Activated CD8-positive, alpha-beta memory T cell treated with anti-CD3 and anti-CD28 coated beads, Interleukin-2, amount 10 ng/mL, durations not matched to agents 7 days and 5 days (primary cell): Measurements from ENCODE around the gene RAX2. TPM values are rescaled to one million over a fixed set of nuclear protein-coding genes. Genes with fewer than 3 reads are reported as not detected.

Experiments used
- ATAC-seq: fragments of 150-1000 bp; cut with Tn5 transposase; one replicate; pipeline ENCODE4 v1.10.0; 2021; ENCODE audit warnings: moderate library complexity
- CTCF ChIA-PET: fragments of 350-600 bp; sonication (Branson Sonifier 250); formaldehyde crosslinking; loops from one replicate; lab custom pipeline; 2021; ENCODE audit warnings: antibody characterized with exemption; lab: Charles Lee
- DNase-seq: peaks from one replicate; pipeline ENCODE4 v3.0.0-alpha.2; 2020
- H3K27ac Mint-ChIP-seq: one replicate; pipeline ENCODE4 v1.8.0; 2021; ENCODE audit warnings: mild to moderate bottlenecking, mixed read lengths
- H3K27me3 Mint-ChIP-seq: one replicate; pipeline ENCODE4 v1.8.0; 2021; ENCODE audit warnings: mixed read lengths
- H3K36me3 Mint-ChIP-seq: one replicate; pipeline ENCODE4 v1.8.0; 2021; ENCODE audit warnings: mild to moderate bottlenecking, mixed read lengths
- H3K4me1 Mint-ChIP-seq: one replicate; pipeline ENCODE4 v1.8.0; 2021; ENCODE audit warnings: mixed read lengths
- H3K4me3 Mint-ChIP-seq: one replicate; pipeline ENCODE4 v1.8.0; 2021; ENCODE audit warnings: mild to moderate bottlenecking, moderate library complexity, mixed read lengths
- H3K9me3 Mint-ChIP-seq: one replicate; pipeline ENCODE4 v1.8.0; 2022; ENCODE audit warnings: low read depth, mixed read lengths
- total RNA-seq, 2 experiments: library from RNA; stranded (reverse); gene quantifications; one replicate each; pipeline ENCODE4 v1.2.3, GENCODE V29; 2021

Gene RAX2
- total RNA-seq, 2 experiments from 2014 or later = not detected

DNA sequence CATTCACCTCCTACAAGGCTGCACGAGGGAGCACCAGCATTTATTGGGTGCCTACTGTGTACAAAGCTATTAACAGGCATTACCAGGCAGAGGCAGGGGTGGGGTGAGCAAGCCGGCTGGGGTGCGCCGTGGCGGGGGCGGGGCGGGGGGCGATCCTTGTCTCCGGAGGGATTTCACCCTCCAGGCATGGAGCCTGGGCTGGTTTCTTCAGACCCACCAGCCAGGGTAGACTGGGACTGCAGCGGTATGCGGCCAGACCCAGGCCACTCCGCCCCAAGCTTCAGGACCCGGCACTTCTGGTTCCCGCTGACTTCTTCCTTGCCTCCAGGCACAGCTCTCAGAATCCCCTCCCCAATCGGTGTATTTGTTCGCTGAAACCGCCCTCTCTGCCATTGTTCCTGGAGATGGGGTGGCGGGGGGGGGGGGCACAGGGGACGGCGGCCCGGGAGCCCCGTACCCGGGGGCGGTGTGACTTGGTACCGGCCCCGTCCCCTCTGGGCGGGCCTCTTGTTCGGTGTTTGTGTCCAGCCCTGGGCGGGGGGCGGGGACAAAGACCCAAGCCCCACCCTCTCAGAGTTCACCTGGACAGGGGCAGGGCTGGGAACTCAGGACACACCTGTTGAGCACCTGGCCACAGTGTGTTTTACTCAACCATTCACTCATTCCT, 49.5 kb downstream of the RAX2 start:
- Mint-ChIP-seq H3K4me1 (peaks cover 9% of the 10 kb centered on the region), H3K36me3 (no peaks in the 10 kb centered on the region), H3K4me3 (no peak overlapping the region), H3K27ac (no peak overlapping the region), H3K27me3 (peaks cover 36% of the 10 kb centered on the region), H3K9me3 (no peaks in the 10 kb centered on the region)
- ATAC-seq (no peak), DNase-seq (no peak)
- CTCF ChIA-PET = interaction anchor here (0.8 to 1.9 kb wide), 2 partner anchors 38 to 100 kb away, joined by 5 read pairs; partner anchors contain the start of gene APBA3

DNA sequence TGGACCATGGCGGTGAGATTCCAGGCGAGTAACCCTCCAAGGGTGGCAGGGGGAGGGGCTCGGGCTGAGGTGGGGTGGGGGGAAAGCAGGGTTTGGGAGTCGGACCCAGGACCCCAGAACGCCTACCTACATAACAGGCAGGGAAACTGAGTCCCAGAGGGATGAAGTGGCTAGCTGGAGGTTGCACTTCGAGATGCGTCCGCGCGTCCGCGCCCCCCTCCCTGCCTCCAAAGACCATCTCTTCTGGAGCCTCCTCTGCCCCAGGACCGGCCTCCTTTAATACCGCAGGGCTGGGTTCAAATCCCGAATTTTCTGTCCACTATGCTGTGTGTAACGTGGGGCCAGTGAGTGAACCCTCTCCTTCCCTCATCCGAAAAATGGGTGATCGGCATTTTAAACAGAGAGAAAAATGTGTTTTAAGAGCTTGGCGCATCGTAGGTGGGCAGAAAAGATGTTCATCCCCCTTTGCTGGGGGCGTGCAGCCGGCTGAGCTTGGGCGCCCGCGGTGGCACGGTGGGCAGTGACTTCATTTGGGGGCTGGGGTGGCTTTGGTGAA, 50.1 kb downstream of the RAX2 start:
- Mint-ChIP-seq H3K4me1 (peaks cover 9% of the 10 kb centered on the region), H3K27me3 (peaks cover 36% of the 10 kb centered on the region), H3K27ac (no peak overlapping the region), H3K36me3 (no peaks in the 10 kb centered on the region), H3K9me3 (no peaks in the 10 kb centered on the region), H3K4me3 (no peak overlapping the region)
- CTCF ChIA-PET = interaction anchor here (0.8 to 1.9 kb wide), 3 partner anchors 13 to 100 kb away, joined by 3 to 5 read pairs (median 5); partner anchors contain the start of genes APBA3 and TJP3
- no peak for DNase-seq
- no peak for ATAC-seq

DNA sequence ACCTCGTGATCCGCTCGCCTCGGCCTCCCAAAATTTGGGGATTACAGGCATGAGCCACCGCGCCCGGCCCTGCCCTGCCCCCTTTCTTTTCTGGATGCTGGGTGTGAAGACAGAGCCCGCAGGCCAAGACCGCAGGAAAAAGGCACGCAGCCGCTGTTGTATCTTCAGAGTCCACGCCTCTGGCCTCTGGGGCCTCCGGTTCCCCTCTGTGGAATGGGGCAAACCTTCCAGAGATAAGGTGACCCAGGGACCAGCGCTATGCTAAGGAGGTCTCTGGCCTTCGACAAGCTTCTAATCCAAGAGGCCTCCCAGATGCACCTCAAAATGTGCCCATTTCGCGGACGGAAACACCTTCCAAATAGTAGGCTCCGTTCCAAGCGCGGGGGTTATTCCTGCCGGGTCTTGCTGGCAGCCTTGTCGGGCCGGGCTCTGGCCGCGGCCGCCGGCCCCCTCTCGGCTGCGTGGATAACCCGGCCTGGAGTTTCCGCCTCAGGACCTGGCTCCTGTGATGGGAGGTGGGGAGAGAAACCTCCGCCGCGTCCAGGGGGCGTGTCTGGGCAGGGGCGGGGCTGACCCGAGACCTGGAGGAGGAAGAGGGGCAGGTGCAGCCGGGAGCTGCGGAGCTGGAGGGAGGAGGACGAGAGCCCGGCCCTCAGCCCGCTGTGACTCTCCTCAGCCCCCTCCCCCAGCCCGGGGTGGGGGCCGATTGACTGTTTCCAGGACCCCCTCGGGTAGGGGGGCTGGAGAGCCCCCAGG, 50.7 kb downstream of the RAX2 start:
- Mint-ChIP-seq H3K4me1 (peaks cover 9% of the 10 kb centered on the region), H3K27me3 (peaks cover 36% of the 10 kb centered on the region), H3K9me3 (no peaks in the 10 kb centered on the region), H3K27ac (no peak overlapping the region), H3K36me3 (no peaks in the 10 kb centered on the region), H3K4me3 (no peak overlapping the region)
- peak; percentile 85 for DNase-seq
- CTCF ChIA-PET = interaction anchor here (0.9 to 2.0 kb wide), 3 partner anchors 13 to 59 kb away, joined by 3 to 5 read pairs (median 4); partner anchors contain the start of genes APBA3 and TJP3
- ATAC-seq = peak; percentile 81

DNA sequence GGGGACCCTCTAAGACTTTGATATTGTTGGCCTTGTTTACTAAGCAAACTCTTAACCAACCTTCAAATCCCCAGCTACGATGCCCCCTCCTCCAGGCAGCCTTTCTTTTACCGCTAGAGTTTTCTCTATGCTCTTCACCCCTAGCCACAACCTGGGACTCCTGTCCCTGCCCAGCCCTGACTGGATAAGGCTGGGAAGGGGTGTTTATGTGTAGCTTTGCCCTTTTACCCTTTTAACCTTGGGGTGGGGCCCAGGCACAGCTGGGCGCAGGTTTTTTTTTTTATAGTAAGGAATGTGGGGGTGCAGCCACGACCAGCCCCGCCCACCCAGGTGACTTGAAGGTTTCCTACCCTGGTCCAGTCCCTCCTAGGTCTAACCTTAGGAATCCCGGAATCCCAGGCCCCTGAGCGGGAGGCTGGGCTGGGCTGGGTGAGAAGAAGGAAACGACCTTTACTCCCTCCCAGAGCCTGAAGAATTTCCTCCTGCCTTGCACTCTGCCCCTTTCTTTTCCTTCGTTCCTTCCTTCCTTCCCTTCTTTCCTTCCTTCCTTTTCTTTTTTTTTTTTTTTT, 51.6 kb downstream of the RAX2 start:
- no peak overlapping the region for H3K27ac Mint-ChIP-seq
- no peaks in the 10 kb centered on the region for H3K36me3 Mint-ChIP-seq
- peaks cover 36% of the 10 kb centered on the region for H3K27me3 Mint-ChIP-seq
- CTCF ChIA-PET = interaction anchor here (0.6 to 3.3 kb wide), 8 partner anchors 8 to 102 kb away, joined by 3 to 9 read pairs (median 4); partner anchors contain the start of genes MRPL54 and TJP3
- ATAC-seq (no peak), DNase-seq (no peak)
- H3K9me3 Mint-ChIP-seq = no peaks in the 10 kb centered on the region
- no peak overlapping the region for H3K4me3 Mint-ChIP-seq
- H3K4me1 Mint-ChIP-seq = peaks cover 9% of the 10 kb centered on the region

DNA sequence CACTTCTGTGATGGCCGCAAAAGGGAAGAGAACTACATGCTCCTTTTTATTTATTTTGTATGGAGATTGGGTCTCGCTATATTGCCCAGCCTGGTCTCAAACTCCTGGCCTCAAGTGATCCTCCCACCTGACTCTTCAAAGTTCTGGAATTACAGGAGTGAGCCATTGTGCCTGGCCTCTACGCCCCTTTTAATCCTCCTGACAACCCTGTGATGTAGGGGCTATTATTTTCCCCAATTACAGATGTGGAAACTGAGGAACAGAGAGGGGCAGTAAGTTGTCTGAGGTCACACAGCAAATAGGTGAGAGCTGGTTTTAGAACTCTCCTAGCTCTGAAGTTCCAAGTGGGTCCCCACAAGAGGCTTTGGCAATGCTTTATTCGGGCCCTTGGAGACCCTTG, 52.2 kb downstream of the RAX2 start:
- H3K27ac Mint-ChIP-seq = no peak overlapping the region
- H3K36me3 Mint-ChIP-seq = no peaks in the 10 kb centered on the region
- H3K9me3 Mint-ChIP-seq = no peaks in the 10 kb centered on the region
- DNase-seq (no peak), ATAC-seq (no peak)
- no peak overlapping the region for H3K4me3 Mint-ChIP-seq
- CTCF ChIA-PET = interaction anchor here (0.6 to 3.3 kb wide), 10 partner anchors 9 to 129 kb away, joined by 3 to 9 read pairs (median 4); partner anchors contain the start of genes MRPL54 and TJP3
- peaks cover 5% of the 10 kb centered on the region for H3K4me1 Mint-ChIP-seq
- peaks cover 36% of the 10 kb centered on the region for H3K27me3 Mint-ChIP-seq

Other genes starting within 250 kb of the RAX2 start
- gene TEKTIP1, start 233.1 kb downstream of the RAX2 start, total RNA-seq = 1 to 10 TPM; 5.7 to 7.2 TPM
- 10 to 100 TPM; 54.8 to 71.4 TPM for gene MFSD12, start 214.6 kb downstream of the RAX2 start, total RNA-seq
- gene HMG20B, start 199.3 kb downstream of the RAX2 start, total RNA-seq = 10 to 100 TPM; 50.7 to 51.7 TPM
- gene GIPC3, start 186.8 kb downstream of the RAX2 start, total RNA-seq = under 1 TPM; 0.15 to 0.23 TPM
- under 1 TPM; 0.26 to 0.54 TPM for gene TBXA2R, start 165.4 kb downstream of the RAX2 start, total RNA-seq
- gene CACTIN, start 145.4 kb downstream of the RAX2 start, total RNA-seq = 10 to 100 TPM; 33.4 to 33.7 TPM
- 10 to 100 TPM; 23.9 to 37.7 TPM for gene PIP5K1C, start 71.8 kb downstream of the RAX2 start, total RNA-seq
- 1 to 10 TPM; 1.0 to 1.3 TPM for gene TJP3, start 63.8 kb downstream of the RAX2 start, total RNA-seq
- 10 to 100 TPM; 50.3 to 65.5 TPM for gene APBA3, start 10.5 kb downstream of the RAX2 start, total RNA-seq
- gene MRPL54, start 9.5 kb downstream of the RAX2 start, total RNA-seq = 10 to 100 TPM; 74.0 to 89.8 TPM
- 10 to 100 TPM; 26.8 to 30.8 TPM for gene MATK, start 14.2 kb upstream of the RAX2 start, total RNA-seq
- under 1 TPM; 0.26 TPM for gene ZFR2, start 96.8 kb upstream of the RAX2 start, total RNA-seq
- not detected for gene ATCAY, start 108.5 kb upstream of the RAX2 start, total RNA-seq
- gene NMRK2, start 160.8 kb upstream of the RAX2 start, total RNA-seq = not detected
- 10 to 100 TPM; 49.3 to 53.0 TPM for gene DAPK3, start 198.9 kb upstream of the RAX2 start, total RNA-seq
- 1,000 to 10,000 TPM; 1,382 to 1,952 TPM for gene EEF2, start 213.2 kb upstream of the RAX2 start, total RNA-seq
- 10 to 100 TPM; 34.0 to 39.4 TPM for gene PIAS4, start 235.5 kb upstream of the RAX2 start, total RNA-seq